SK-N-SH (cell line): ENCODE data around the gene MYO5C. TPM values are rescaled to one million over a fixed set of nuclear protein-coding genes. Genes with fewer than 3 reads are reported as not detected.

Source experiments
- CTCF ChIA-PET: fragments of 300-600, 350-600 bp; formaldehyde crosslinking; extraction: SDS; loops from one replicate; lab custom pipeline; 2021; lab: Yijun Ruan, JAX
- POLR2A ChIA-PET: fragments of 350-600 bp; sonication (Branson Sonifier 250); formaldehyde crosslinking; extraction: SDS; loops from one replicate; lab custom pipeline; 2020; ENCODE audit warnings: antibody characterized with exemption, inconsistent platforms; lab: Yijun Ruan, JAX
- DNase-seq: peaks from one replicate; pipeline ENCODE4 v3.0.0; 2012
- H2AFZ ChIP-seq: fragments of 200-600 bp; sonication (generic); 2 replicates; pipeline ENCODE4 v1.8.1; 2016; ENCODE audit warnings: antibody characterized with exemption, mild to moderate bottlenecking, low read depth
- H3F3A ChIP-seq: fragments of 200-600 bp; sonication (generic); replicated peaks from 2 replicates; pipeline ENCODE3; 2016; ENCODE audit warnings: antibody characterized with exemption, mild to moderate bottlenecking; ENCODE audit not compliant: insufficient read depth
- H3K27ac ChIP-seq, 2 experiments: fragments of 200-500 bp in 1 of 2; fragments of 200-600 bp in 1 of 2; sonication (Bioruptor generic) in 1 of 2; sonication (generic), shearing (Covaris generic) in 1 of 2; 2 replicates each; pipeline versions ENCODE4 v1.5.1 to v1.6.1; 2014 to 2016; ENCODE audit warnings: low read depth in 2 of 2, inconsistent platforms in 1 of 2, low read length in 1 of 2, mild to moderate bottlenecking in 1 of 2, mixed read lengths in 1 of 2
- H3K27me3 ChIP-seq: fragments of 200-600 bp; sonication (generic), shearing (Covaris generic); 2 replicates; pipeline ENCODE4 v1.6.1; 2016; ENCODE audit warnings: mixed run types; ENCODE audit not compliant: insufficient read depth
- H3K36me3 ChIP-seq, 2 experiments: fragments of 200-500 bp in 1 of 2; fragments of 200-600 bp in 1 of 2; sonication (Bioruptor generic) in 1 of 2; sonication (generic) in 1 of 2; replicated peaks in 1 of 2; 2 replicates each; pipeline versions ENCODE3 to v1.5.1; 2014 to 2016; ENCODE audit warnings: low read length in 1 of 2, mild to moderate bottlenecking in 1 of 2; ENCODE audit not compliant: insufficient read depth in 2 of 2, control insufficient read depth in 1 of 2
- H3K4me1 ChIP-seq, 2 experiments: fragments of 200-500 bp in 1 of 2; fragments of 200-600 bp in 1 of 2; sonication (Bioruptor generic) in 1 of 2; sonication (generic), shearing (Covaris generic) in 1 of 2; 2 replicates each; pipeline versions ENCODE4 v1.5.1 to v1.6.1; 2014 to 2016; ENCODE audit warnings: low read depth in 1 of 2, low read length in 1 of 2, mixed run types in 1 of 2; ENCODE audit not compliant: insufficient read depth in 2 of 2, control insufficient read depth in 1 of 2
- H3K4me2 ChIP-seq: fragments of 200-600 bp; sonication (generic), shearing (Covaris generic); 2 replicates; pipeline ENCODE4 v1.6.1; 2017; ENCODE audit warnings: mixed run types
- H3K4me3 ChIP-seq, 2 experiments: fragments of 200-500 bp in 1 of 2; fragments of 200-600 bp in 1 of 2; sonication (Bioruptor generic) in 1 of 2; sonication (generic), shearing (Covaris generic) in 1 of 2; 2 replicates each; pipeline versions ENCODE4 v1.5.1 to v1.8.1; 2014 to 2016; ENCODE audit warnings: low read depth in 2 of 2, inconsistent platforms in 1 of 2, low read length in 1 of 2, mild to moderate bottlenecking in 1 of 2, mixed read lengths in 1 of 2, moderate library complexity in 1 of 2
- H3K79me2 ChIP-seq: fragments of 200-600 bp; sonication (generic); 2 replicates; pipeline ENCODE4 v1.8.1; 2017; ENCODE audit warnings: mild to moderate bottlenecking; ENCODE audit not compliant: insufficient read depth
- H3K9ac ChIP-seq: fragments of 200-600 bp; sonication (generic); 2 replicates; pipeline ENCODE4 v1.6.1; 2017; ENCODE audit warnings: mixed run types
- H3K9me2 ChIP-seq: fragments of 200-600 bp; sonication (generic); 2 replicates; pipeline ENCODE4 v1.6.1; 2017; ENCODE audit warnings: mixed run types
- H3K9me3 ChIP-seq: fragments of 200-600 bp; sonication (generic); 2 replicates; pipeline ENCODE4 v1.6.1; 2017; ENCODE audit warnings: mixed run types, mild to moderate bottlenecking, moderate library complexity
- H4K20me1 ChIP-seq: fragments of 200-600 bp; sonication (generic); 2 replicates; pipeline ENCODE4 v1.6.1; 2017; ENCODE audit warnings: mild to moderate bottlenecking, mixed run types; ENCODE audit not compliant: insufficient read depth
- CTCF ChIP-seq: fragments of 200-600 bp; sonication (generic); IDR thresholded peaks from 2 replicates; pipeline ENCODE4 v1.6.1; 2017; ENCODE audit warnings: antibody characterized with exemption, mild to moderate bottlenecking, moderate library complexity
- EP300 ChIP-seq, 2 experiments: IDR thresholded peaks; 2 replicates each; pipeline versions ENCODE4 v1.4.0 to v1.6.1; 2012; ENCODE audit warnings: borderline replicate concordance in 1 of 2, low read depth in 1 of 2, low read length in 1 of 2
- EZH2phosphoT487 ChIP-seq: fragments of 200-600 bp; sonication (generic); IDR thresholded peaks from 2 replicates; pipeline ENCODE4 v1.6.1; 2017; ENCODE audit warnings: low read depth, mixed run types, mild to moderate bottlenecking, antibody characterized with exemption, moderate library complexity, borderline replicate concordance
- FOSL2 ChIP-seq: IDR thresholded peaks from 2 replicates; pipeline ENCODE4 v1.4.0; 2012; ENCODE audit warnings: low read depth, mild to moderate bottlenecking, moderate library complexity, borderline replicate concordance
- GABPA ChIP-seq: IDR thresholded peaks from 2 replicates; pipeline ENCODE4 v1.4.0; 2012; ENCODE audit warnings: low read depth, mild to moderate bottlenecking
- IRF3 ChIP-seq: fragments of 150-350 bp; IDR thresholded peaks from 2 replicates; pipeline ENCODE4 v1.6.1; 2016; ENCODE audit warnings: mild to moderate bottlenecking, low read depth, low read length
- JUND ChIP-seq: IDR thresholded peaks from 2 replicates; pipeline ENCODE4 v1.4.0; 2012
- MAX ChIP-seq: IDR thresholded peaks from 2 replicates; pipeline ENCODE4 v1.4.0; 2012; ENCODE audit warnings: low read depth
- PBX3 ChIP-seq: IDR thresholded peaks from 2 replicates; pipeline ENCODE4; 2012
- RAD21 ChIP-seq: IDR thresholded peaks from 2 replicates; pipeline ENCODE4 v1.6.1; 2012; ENCODE audit warnings: mild to moderate bottlenecking, low read length
- RCOR1 ChIP-seq: fragments of 150-350 bp; IDR thresholded peaks from 2 replicates; pipeline ENCODE4 v1.6.1; 2017; ENCODE audit warnings: antibody characterized with exemption, low read length
- REST ChIP-seq: IDR thresholded peaks from 2 replicates; pipeline ENCODE4 v1.6.1; 2012; ENCODE audit warnings: mild to moderate bottlenecking, low read depth, low read length, moderate library complexity
- TCF12 ChIP-seq: IDR thresholded peaks from 2 replicates; pipeline ENCODE4 v1.4.0; 2012
- USF1 ChIP-seq: IDR thresholded peaks from 2 replicates; pipeline ENCODE4 v1.4.0; 2012; ENCODE audit warnings: low read depth, borderline replicate concordance
- YY1 ChIP-seq: IDR thresholded peaks from 2 replicates; pipeline ENCODE4 v1.4.0; 2012; ENCODE audit warnings: low read depth, mild to moderate bottlenecking
- ZBTB33 ChIP-seq: IDR thresholded peaks from 2 replicates; pipeline ENCODE4 v1.4.0; 2012; ENCODE audit warnings: low read depth, borderline replicate concordance
- WGBS: methylation state at CpG from one replicate; pipeline ENCODE4 v1.1.6; 2017; ENCODE audit warnings: low lambda C conversion rate; 5-methylcytosine and 5-hydroxymethylcytosine counted together
- polyA plus RNA-seq, 3 experiments: library from polyadenylated mRNA; depleted of rRNA; stranded (reverse); fragments of >200 nt; gene quantifications; 2 replicates each; pipeline ENCODE4 v1.2.3, GENCODE V29; 2012

Gene MYO5C
- polyA plus RNA-seq, 1 of the 3 experiments (the other 2 are of a cell fraction), result 0.99 TPM

- Histone ChIP-seq H3K79me2 (no peaks in the 10 kb centered on the region), H2AFZ (no peak overlapping the region), H4K20me1 (no peaks in the 10 kb centered on the region), H3K9me2 (no peaks in the 10 kb centered on the region), H3K9ac (no peak overlapping the region), H3K36me3 (peaks cover 10 to 32% of the 10 kb centered on the region in 2 experiments), H3K4me3 (no peak overlapping the region), H3K4me2 (no peak overlapping the region), H3K4me1 (peaks cover 0 to 3% of the 10 kb centered on the region in 2 experiments; a peak in 2 of 4 replicates), H3K9me3 (no peaks in the 10 kb centered on the region), H3F3A (peaks cover 2% of the 10 kb centered on the region), H3K27ac (no peak overlapping the region), H3K27me3 (no peaks in the 10 kb centered on the region)
- TF ChIP-seq EZH2phosphoT487, result no peak
- no peak for TF ChIP-seq RCOR1
- TF ChIP-seq IRF3, result no peak
- TF ChIP-seq FOSL2, result no peak
- no peak for TF ChIP-seq USF1
- TF ChIP-seq TCF12, result no peak
- TF ChIP-seq ZBTB33, result no peak
- TF ChIP-seq REST, result no peak
- no peak for TF ChIP-seq JUND
- no peak for TF ChIP-seq EP300 (IDR thresholded peaks at IDR 0.05; ENCODE audit: borderline replicate concordance in 1 of 2, low read depth in 1 of 2, low read length in 1 of 2)
- TF ChIP-seq PBX3, result no peak
- no peak for TF ChIP-seq MAX
- no peak for TF ChIP-seq GABPA
- no peak for TF ChIP-seq CTCF
- no peak for TF ChIP-seq YY1
- TF ChIP-seq RAD21, result no peak
- ChIA-PET CTCF (interaction anchor here (1.0 kb wide), 1 partner anchor 12 kb away, joined by 4 read pairs; no protein-coding TSS in a partner anchor), POLR2A (no interaction called here)
- no peak for DNase-seq
- 88% methylated on average over 2 of the region's 2 CpGs for WGBS
These were observed 33.5 kb upstream of the MYO5C start for GRCh38 chr15:52329150-52329549.
